Effector memory CD8-positive, alpha-beta T cell (primary cell): Measurements from ENCODE around the gene TRAPPC6A.
"Not testable (repeated sequence)": the region's sequence is repeated elsewhere in the genome, so short reads cannot be mapped to it uniquely, and the experiment has no call there.

Source experiments
- ATAC-seq: fragments of 150-1000 bp; cut with Tn5 transposase; replicated peaks from 2 replicates; pipeline ENCODE4 v1.10.0; 2021; ENCODE audit warnings: mild to moderate bottlenecking, moderate library complexity
- DNase-seq, 3 experiments: peaks; one replicate each; pipeline ENCODE4 v3.0.0; 2021
- H3K27ac Mint-ChIP-seq, 2 donors: one replicate each; pipeline ENCODE4 v1.8.0; 2022; ENCODE audit warnings: mild to moderate bottlenecking in 2 of 2, mixed read lengths in 2 of 2, moderate library complexity in 2 of 2
- H3K27me3 Mint-ChIP-seq, 2 donors: one replicate each; pipeline ENCODE4 v1.8.0; 2022; ENCODE audit warnings: mixed read lengths in 2 of 2
- H3K36me3 Mint-ChIP-seq: one replicate; pipeline ENCODE4 v1.8.0; 2022; ENCODE audit warnings: mild to moderate bottlenecking, moderate library complexity, mixed read lengths; ENCODE audit not compliant: insufficient read depth
- H3K4me1 Mint-ChIP-seq, 2 donors: one replicate each; pipeline ENCODE4 v1.8.0; 2022; ENCODE audit warnings: low read depth in 2 of 2, mixed read lengths in 2 of 2
- H3K4me3 Mint-ChIP-seq, 2 donors: one replicate each; pipeline ENCODE4 v1.8.0; 2022; ENCODE audit warnings: mild to moderate bottlenecking in 2 of 2, mixed read lengths in 2 of 2, moderate library complexity in 2 of 2
- H3K9me3 Mint-ChIP-seq, 2 donors: one replicate each; pipeline ENCODE4 v1.8.0; 2022; ENCODE audit warnings: mixed read lengths in 2 of 2

The TRAPPC6A gene

DNA sequence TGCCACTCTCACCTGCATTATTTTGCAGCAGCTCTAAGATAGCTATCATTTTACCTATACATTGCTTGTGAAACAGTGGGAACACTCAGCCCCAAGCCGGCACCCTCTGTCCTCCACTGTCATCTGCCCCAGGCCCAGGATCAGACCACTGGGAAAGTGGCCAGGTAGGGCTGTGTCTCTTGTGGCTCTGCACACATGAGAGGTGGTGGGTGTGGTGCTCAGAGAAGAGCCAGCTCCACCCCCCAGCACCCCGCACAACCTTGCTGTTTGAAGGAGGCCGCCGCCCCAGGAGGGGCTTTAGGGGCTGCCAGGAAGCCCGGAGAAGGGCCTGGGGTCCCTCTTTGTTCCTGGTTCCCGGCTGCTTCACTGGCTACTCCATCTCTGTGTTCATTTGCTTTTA is 58.5 kb downstream of the TRAPPC6A start:
- Mint-ChIP-seq H3K36me3 (no peaks in the 10 kb centered on the region), H3K27me3 (no peaks in the 10 kb centered on the region), H3K9me3 (no peaks in the 10 kb centered on the region), H3K4me3 (no peak overlapping the region), H3K4me1 (peaks cover 48 to 53% of the 10 kb centered on the region in 2 donors), H3K27ac (peak overlapping the region; percentile 29 to 83)
- no peak for ATAC-seq
- no peak for DNase-seq

DNA sequence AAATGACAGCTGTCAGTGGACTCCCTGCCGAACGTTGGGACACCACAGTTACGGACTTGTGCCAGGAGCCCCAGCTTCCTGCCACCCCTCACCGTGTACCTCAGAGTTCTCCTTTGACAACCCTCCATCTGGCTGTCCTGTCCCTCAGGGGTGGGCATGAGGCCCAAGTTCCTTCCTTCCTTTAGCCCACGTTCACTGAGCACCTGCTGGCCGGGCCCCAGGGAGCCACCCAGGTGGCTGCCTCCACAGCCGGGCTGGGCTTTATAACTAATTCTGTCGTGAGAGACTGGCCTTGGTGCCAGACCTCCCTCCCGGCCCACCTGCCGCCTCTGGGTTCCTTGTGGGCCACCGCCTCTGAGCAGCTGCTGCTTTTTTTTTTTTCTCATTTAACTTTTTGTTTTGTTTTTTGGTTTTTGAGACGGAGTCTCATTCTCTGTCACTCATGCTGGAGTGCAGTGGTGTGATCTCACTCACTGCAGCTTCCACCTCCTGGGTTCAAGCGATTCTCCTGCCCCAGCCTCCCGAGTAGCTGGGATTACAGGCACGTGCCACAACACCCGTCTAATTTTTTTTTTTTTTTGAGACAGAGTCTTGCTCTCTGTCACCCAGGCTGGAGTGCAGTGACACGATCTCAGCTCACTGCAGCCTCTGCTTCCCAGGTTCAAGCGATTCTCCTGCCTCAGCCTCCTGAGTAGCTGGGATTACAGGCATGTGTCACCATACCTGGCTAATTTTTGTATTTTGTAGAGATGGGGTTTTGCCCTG is 59.3 kb downstream of the TRAPPC6A start:
- Mint-ChIP-seq H3K27ac (peak overlapping the region; percentile 29 to 83), H3K4me3 (peak overlapping the region; percentile 40 to 64), H3K4me1 (peaks cover 48 to 51% of the 10 kb centered on the region in 2 donors)
- not testable (repeated sequence) for ATAC-seq, DNase-seq, H3K9me3 Mint-ChIP-seq, H3K36me3 Mint-ChIP-seq, H3K27me3 Mint-ChIP-seq

DNA sequence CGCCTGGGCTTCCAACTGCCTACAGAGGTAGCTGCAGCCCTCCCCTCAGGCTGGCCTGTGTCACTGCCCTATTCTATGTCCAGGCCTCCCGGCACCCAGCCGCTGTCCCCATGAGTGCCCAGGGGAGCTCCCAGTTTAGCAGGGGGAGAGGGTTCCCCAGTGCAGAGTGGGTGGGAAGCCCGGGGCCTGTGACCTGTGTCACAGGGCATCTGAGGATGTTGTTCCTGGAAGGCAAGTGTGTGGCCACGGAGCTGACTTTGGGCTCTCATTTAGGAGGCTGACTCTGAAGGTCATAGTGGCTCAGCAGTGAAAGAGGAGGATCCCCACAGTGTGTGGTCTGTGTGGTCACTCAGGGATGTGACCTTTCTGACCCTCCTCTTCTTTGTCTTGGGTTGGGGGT is 59.9 kb downstream of the TRAPPC6A start:
- no peaks in the 10 kb centered on the region for H3K36me3 Mint-ChIP-seq
- peaks cover 48 to 50% of the 10 kb centered on the region in 2 donors for H3K4me1 Mint-ChIP-seq
- no peaks in the 10 kb centered on the region for H3K27me3 Mint-ChIP-seq
- no peaks in the 10 kb centered on the region for H3K9me3 Mint-ChIP-seq
- DNase-seq: no peak
- H3K27ac Mint-ChIP-seq: peak overlapping the region; percentile 67 to 80
- H3K4me3 Mint-ChIP-seq: peak overlapping the region in 1 of 2 donors; percentile 17
- ATAC-seq: no peak

DNA sequence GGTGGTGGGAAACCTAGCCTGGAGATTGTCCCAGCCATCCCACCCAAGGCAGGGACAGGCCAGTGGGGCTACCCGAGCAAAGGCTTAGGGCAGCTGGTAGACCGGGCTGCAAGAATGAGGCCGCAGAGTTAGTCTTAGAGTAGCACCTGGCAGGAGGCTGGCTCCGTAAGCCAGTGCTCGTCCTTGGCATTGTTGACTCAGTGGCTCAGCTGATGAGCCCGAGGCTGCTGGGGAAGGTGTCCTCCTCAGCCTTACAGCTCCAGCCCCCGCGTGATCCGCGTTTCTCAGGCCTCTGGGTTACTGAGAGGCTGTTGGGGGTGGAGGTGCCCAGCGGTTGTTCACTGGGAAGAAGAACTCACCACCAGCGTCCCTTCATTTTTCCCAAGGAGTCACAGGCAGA is 60.4 kb downstream of the TRAPPC6A start:
- Mint-ChIP-seq H3K27me3 (no peaks in the 10 kb centered on the region), H3K4me1 (peaks cover 47 to 50% of the 10 kb centered on the region in 2 donors), H3K36me3 (no peaks in the 10 kb centered on the region), H3K27ac (peak overlapping the region; percentile 67 to 80), H3K9me3 (no peaks in the 10 kb centered on the region), H3K4me3 (peak overlapping the region; percentile 66 to 76)
- ATAC-seq (no peak), DNase-seq (no peak)

DNA sequence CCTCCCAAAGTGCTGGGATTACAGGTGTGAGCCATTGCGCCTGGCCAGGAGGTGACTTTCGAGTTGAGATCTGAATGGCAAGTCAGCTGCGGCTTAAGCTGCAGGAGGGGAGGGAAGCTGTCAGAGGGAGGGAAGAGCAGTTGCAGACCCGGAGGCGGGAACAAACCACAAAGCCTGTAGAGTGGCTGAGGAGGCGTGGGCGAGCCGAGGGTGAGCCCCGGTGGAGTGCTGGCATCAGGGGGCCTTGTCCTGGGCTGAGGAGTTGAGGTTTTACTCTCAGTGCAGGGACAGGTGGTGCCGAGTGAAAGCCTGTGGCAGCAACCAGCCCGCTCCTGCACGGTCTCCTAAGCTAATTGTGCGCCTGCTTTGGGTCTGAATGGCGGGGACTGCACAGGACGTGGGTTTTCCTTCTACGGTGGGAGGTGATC is 60.9 kb downstream of the TRAPPC6A start:
- H3K27ac Mint-ChIP-seq: peak overlapping the region; percentile 67 to 80

DNA sequence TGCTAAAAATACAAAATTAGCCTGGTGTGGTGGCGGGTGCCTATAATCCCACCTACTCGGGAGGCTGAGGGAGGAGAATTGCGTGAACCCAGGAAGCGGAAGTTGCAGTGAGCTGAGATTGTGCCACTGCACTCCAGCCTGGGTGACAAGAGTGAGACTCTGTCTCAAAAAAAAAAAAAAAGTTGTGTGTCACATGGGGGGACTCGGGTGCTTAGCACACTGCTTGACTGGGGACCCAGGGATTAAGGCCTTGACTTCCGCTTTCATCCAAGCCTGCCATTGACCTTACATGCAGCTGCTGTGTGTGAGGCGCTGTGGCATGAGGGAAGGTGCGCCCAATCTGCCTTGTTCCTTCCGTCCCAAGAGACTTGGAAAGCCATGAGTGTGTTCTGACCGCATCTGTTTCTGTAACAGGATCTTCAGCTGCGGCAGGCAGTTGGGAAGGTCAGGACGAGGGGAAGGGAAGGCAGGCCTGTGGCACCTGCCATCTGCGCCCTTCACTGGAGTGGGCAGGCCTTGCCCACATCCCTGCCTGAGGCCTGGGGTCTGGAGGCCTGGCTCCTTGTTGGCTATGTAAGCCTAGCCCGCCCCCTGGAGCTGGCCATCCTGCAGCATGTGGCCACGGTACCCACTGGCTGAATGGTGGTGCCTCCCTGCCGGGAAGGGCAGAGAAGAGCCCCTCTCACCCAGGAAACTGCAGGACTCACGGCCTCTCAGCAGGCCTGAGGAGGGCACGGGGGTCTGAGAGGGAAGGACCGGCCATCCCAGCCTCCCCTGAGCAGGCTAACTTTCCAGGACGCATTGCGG is 62.0 kb downstream of the TRAPPC6A start:
- no peak for DNase-seq
- Mint-ChIP-seq H3K4me1 (peaks cover 30 to 35% of the 10 kb centered on the region in 2 donors), H3K9me3 (no peaks in the 10 kb centered on the region), H3K36me3 (peaks cover 5% of the 10 kb centered on the region), H3K27me3 (no peaks in the 10 kb centered on the region), H3K4me3 (peak overlapping the region; percentile 40 to 76), H3K27ac (peak overlapping the region in 1 of 2 donors; percentile 71)
- ATAC-seq: no peak

More for the DNA sequence above, 60.9 kb downstream of the TRAPPC6A start:
- H3K4me1 Mint-ChIP-seq: peaks cover 42 to 47% of the 10 kb centered on the region in 2 donors
- ATAC-seq (peak; percentile 66), DNase-seq (no peak)
- no peaks in the 10 kb centered on the region for H3K27me3 Mint-ChIP-seq
- no peaks in the 10 kb centered on the region for H3K9me3 Mint-ChIP-seq
- peak overlapping the region; percentile 66 to 76 for H3K4me3 Mint-ChIP-seq
- peaks cover 1% of the 10 kb centered on the region for H3K36me3 Mint-ChIP-seq

DNA sequence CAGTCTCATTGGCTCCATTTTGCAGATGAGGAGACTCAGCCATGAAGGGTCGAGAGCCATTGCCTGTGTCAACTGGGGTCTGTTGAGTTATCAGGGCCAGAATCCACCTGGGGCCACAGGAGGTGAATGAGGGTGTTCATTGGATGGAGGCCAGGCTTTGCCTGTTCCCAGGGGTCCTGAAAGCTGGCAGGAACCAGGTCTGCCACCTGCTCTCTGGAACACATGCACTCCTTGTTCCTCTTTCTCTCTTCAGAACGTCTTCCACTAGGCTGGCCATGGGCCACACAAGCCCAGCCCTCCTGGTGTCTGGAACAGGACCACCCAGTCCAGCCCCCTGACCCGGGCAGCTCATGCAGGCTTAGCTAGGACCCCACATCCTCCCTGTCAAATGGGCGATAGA is 63.9 kb downstream of the TRAPPC6A start:
- no peaks in the 10 kb centered on the region for H3K27me3 Mint-ChIP-seq
- no peak for ATAC-seq
- no peak overlapping the region for H3K27ac Mint-ChIP-seq
- no peak for DNase-seq
- peaks cover 30 to 37% of the 10 kb centered on the region in 2 donors for H3K4me1 Mint-ChIP-seq
- H3K4me3 Mint-ChIP-seq: no peak overlapping the region
- no peaks in the 10 kb centered on the region for H3K9me3 Mint-ChIP-seq
- H3K36me3 Mint-ChIP-seq: peaks cover 5% of the 10 kb centered on the region

DNA sequence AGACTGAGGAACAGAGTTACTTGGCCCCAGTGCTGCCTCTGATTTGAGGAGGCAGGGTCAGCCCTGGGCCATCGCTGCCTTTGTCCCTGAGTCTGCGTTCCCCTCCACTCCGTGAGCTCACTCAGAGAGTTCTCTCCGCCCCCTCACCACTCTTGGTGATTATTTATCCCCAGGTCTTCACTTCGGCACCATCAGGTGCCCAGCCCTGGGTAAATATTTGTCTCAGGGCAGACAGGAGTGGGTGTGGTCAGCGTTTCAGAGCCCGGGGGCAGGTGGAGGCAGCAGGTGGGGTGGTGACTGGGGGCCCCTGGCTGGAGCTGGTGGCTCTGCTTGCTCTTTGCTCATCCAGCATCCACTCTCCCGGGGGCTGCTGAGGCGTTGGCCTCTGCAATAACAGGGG is 64.4 kb downstream of the TRAPPC6A start:
- DNase-seq (no peak), ATAC-seq (no peak)
- H3K9me3 Mint-ChIP-seq: no peaks in the 10 kb centered on the region
- peaks cover 5% of the 10 kb centered on the region for H3K36me3 Mint-ChIP-seq
- no peak overlapping the region for H3K4me3 Mint-ChIP-seq
- no peak overlapping the region for H3K27ac Mint-ChIP-seq
- H3K27me3 Mint-ChIP-seq: no peaks in the 10 kb centered on the region
- H3K4me1 Mint-ChIP-seq: peaks cover 31 to 35% of the 10 kb centered on the region in 2 donors
